ENCODE measurements around the gene B3GLCT. TPM values are rescaled to one million over a fixed set of nuclear protein-coding genes. Genes with fewer than 3 reads are reported as not detected.

The B3GLCT gene
- total and polyA plus RNA-seq, 2 of the 13 experiments (the other 11 are each of a cell fraction or from before 2014, with no cell fraction given), result 2.0 to 7.1 TPM

- TF ChIP-seq ZMYM3 (CRISPR knock-in tag; IDR thresholded peaks at IDR 0.05), result no peak
- no peak; the same call in 1 of the 2 replicates for TF ChIP-seq ZNF746 (CRISPR knock-in tag; IDR thresholded peaks at IDR 0.05)
- TF ChIP-seq IRX3 (CRISPR knock-in tag; IDR thresholded peaks at IDR 0.05; ENCODE audit: borderline replicate concordance, low read depth), result no peak
- no peak for TF ChIP-seq JARID2 (CRISPR knock-in tag; IDR thresholded peaks at IDR 0.05; ENCODE audit: insufficient replicate concordance)
- no peak for TF ChIP-seq FOXM1 (CRISPR knock-in tag; IDR thresholded peaks at IDR 0.05)
- peak; percentile 67; the same call in 1 of the 2 replicates for TF ChIP-seq NFYC (CRISPR knock-in tag; IDR thresholded peaks at IDR 0.05)
- TF ChIP-seq PHF20 (CRISPR knock-in tag; IDR thresholded peaks at IDR 0.05), result no peak; the same call in 1 of the 2 replicates
- no peak for TF ChIP-seq CEBPG (CRISPR knock-in tag; IDR thresholded peaks at IDR 0.05)
- TF ChIP-seq TAF15 (IDR thresholded peaks at IDR 0.05; ENCODE audit: low read depth, low read length, poor library complexity, severe bottlenecking), result no peak
- no peak for TF ChIP-seq ZNF383 (CRISPR knock-in tag; IDR thresholded peaks at IDR 0.05; ENCODE audit: borderline replicate concordance)
- no peak for TF ChIP-seq DMAP1 (CRISPR knock-in tag; IDR thresholded peaks at IDR 0.05)
- TF ChIP-seq ZNF160 (CRISPR knock-in tag; IDR thresholded peaks at IDR 0.05), result no peak
- TF ChIP-seq, protein P1, sequence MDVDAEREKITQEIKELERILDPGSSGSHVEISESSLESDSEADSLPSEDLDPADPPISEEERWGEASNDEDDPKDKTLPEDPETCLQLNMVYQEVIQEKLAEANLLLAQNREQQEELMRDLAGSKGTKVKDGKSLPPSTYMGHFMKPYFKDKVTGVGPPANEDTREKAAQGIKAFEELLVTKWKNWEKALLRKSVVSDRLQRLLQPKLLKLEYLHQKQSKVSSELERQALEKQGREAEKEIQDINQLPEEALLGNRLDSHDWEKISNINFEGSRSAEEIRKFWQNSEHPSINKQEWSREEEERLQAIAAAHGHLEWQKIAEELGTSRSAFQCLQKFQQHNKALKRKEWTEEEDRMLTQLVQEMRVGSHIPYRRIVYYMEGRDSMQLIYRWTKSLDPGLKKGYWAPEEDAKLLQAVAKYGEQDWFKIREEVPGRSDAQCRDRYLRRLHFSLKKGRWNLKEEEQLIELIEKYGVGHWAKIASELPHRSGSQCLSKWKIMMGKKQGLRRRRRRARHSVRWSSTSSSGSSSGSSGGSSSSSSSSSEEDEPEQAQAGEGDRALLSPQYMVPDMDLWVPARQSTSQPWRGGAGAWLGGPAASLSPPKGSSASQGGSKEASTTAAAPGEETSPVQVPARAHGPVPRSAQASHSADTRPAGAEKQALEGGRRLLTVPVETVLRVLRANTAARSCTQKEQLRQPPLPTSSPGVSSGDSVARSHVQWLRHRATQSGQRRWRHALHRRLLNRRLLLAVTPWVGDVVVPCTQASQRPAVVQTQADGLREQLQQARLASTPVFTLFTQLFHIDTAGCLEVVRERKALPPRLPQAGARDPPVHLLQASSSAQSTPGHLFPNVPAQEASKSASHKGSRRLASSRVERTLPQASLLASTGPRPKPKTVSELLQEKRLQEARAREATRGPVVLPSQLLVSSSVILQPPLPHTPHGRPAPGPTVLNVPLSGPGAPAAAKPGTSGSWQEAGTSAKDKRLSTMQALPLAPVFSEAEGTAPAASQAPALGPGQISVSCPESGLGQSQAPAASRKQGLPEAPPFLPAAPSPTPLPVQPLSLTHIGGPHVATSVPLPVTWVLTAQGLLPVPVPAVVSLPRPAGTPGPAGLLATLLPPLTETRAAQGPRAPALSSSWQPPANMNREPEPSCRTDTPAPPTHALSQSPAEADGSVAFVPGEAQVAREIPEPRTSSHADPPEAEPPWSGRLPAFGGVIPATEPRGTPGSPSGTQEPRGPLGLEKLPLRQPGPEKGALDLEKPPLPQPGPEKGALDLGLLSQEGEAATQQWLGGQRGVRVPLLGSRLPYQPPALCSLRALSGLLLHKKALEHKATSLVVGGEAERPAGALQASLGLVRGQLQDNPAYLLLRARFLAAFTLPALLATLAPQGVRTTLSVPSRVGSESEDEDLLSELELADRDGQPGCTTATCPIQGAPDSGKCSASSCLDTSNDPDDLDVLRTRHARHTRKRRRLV (CRISPR knock-in tag; IDR thresholded peaks at IDR 0.05), result no peak
- TF ChIP-seq ZNF121 (CRISPR knock-in tag; IDR thresholded peaks at IDR 0.05), result no peak
- TF ChIP-seq HMGXB3 (CRISPR knock-in tag; IDR thresholded peaks at IDR 0.05; ENCODE audit: borderline replicate concordance), result no peak
- TF ChIP-seq, protein P2, sequence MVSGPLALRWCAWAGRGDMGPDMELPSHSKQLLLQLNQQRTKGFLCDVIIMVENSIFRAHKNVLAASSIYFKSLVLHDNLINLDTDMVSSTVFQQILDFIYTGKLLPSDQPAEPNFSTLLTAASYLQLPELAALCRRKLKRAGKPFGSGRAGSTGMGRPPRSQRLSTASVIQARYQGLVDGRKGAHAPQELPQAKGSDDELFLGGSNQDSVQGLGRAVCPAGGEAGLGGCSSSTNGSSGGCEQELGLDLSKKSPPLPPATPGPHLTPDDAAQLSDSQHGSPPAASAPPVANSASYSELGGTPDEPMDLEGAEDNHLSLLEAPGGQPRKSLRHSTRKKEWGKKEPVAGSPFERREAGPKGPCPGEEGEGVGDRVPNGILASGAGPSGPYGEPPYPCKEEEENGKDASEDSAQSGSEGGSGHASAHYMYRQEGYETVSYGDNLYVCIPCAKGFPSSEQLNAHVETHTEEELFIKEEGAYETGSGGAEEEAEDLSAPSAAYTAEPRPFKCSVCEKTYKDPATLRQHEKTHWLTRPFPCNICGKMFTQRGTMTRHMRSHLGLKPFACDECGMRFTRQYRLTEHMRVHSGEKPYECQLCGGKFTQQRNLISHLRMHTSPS (CRISPR knock-in tag; IDR thresholded peaks at IDR 0.05; ENCODE audit: low read depth), result no peak
- no peak; the same call in none of the 2 replicates for TF ChIP-seq ELF1 (CRISPR knock-in tag; IDR thresholded peaks at IDR 0.05)
- no peak for TF ChIP-seq DNMT3B (CRISPR knock-in tag; conservative IDR thresholded peaks at IDR 0.05)
- TF ChIP-seq ZNF557 (CRISPR knock-in tag; IDR thresholded peaks at IDR 0.05), result no peak
- no peak for TF ChIP-seq NFKBIZ (CRISPR knock-in tag; IDR thresholded peaks at IDR 0.05)
Measured at GRCh38 chr13:31162151-31163008, 37.4 kb upstream of the B3GLCT start (continued).
